Subcutaneous adipose tissue (tissue), 4 donors: ENCODE data around the gene IL37. TPM values are rescaled to one million over a fixed set of nuclear protein-coding genes. Genes with fewer than 3 reads are reported as not detected.

Experiments used
- total RNA-seq, 4 donors: library from RNA; depleted of rRNA; stranded (reverse); fragments of >200 nt; gene quantifications; one replicate each; pipeline ENCODE4 v1.1.0, GENCODE V29; 2016
- TF ChIP-seq, protein P1 (sequence below): fragments of 450-650 bp; IDR thresholded peaks from one replicate; pipeline ENCODE4 v1.5.1; 2016; ENCODE audit warnings: low read depth, mild to moderate bottlenecking, control low read depth, antibody characterized with exemption, moderate library complexity

The IL37 gene
- total RNA-seq, 4 donors from 2014 or later: not detected

DNA sequence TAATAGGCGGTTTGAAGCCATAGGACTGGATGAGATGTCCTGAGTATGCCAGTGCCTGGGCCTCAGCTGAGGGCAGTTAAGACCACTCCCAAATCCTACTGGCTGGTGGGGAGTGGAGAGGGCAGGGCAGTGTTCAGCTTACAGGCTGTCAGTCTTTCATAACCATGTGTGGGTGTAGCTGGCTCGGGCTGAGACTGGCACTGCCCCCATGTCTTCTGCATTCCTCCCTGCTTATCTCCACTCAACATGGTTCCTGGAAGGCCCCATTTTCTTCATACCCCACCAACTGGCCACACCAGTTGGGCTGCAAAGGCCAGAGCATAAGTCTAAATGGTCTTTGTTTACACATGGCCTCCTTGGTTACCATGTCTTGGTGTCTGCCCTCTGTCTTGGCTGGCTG is 17.2 kb upstream of the IL37 start:
- TF ChIP-seq, protein P1, sequence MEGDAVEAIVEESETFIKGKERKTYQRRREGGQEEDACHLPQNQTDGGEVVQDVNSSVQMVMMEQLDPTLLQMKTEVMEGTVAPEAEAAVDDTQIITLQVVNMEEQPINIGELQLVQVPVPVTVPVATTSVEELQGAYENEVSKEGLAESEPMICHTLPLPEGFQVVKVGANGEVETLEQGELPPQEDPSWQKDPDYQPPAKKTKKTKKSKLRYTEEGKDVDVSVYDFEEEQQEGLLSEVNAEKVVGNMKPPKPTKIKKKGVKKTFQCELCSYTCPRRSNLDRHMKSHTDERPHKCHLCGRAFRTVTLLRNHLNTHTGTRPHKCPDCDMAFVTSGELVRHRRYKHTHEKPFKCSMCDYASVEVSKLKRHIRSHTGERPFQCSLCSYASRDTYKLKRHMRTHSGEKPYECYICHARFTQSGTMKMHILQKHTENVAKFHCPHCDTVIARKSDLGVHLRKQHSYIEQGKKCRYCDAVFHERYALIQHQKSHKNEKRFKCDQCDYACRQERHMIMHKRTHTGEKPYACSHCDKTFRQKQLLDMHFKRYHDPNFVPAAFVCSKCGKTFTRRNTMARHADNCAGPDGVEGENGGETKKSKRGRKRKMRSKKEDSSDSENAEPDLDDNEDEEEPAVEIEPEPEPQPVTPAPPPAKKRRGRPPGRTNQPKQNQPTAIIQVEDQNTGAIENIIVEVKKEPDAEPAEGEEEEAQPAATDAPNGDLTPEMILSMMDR: no peak

- TF ChIP-seq, protein P1: no peak
Observed at GRCh38 chr2:112896909-112897623, 13.9 kb upstream of the IL37 start.

DNA sequence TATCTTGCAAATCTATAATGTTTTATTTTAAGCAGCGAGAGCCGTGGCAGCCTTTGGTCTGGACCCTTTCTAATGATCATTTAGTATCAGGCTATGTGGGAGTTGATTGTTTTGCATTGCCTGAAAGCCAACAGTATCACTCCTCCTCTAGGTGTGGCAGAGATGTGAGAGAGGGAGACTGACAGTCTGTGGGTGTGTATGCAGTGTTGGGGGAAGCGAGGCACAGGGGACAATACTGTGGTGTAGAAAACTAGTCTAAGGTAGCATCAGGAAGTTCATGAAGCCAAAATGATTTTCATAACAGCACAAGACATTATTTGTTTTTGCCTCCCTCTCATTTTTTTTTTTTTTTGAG is 13.4 kb upstream of the IL37 start:
- TF ChIP-seq, protein P1: no peak

GRCh38 chr2:112902816-112903215 is 8.1 kb upstream of the IL37 start:
- TF ChIP-seq, protein P1: no peak

GRCh38 chr2:112904883-112905282 is 6.1 kb upstream of the IL37 start:
- TF ChIP-seq, protein P1: no peak

- TF ChIP-seq, protein P1: no peak
Observed at GRCh38 chr2:112906276-112906675, 4.7 kb upstream of the IL37 start.

DNA sequence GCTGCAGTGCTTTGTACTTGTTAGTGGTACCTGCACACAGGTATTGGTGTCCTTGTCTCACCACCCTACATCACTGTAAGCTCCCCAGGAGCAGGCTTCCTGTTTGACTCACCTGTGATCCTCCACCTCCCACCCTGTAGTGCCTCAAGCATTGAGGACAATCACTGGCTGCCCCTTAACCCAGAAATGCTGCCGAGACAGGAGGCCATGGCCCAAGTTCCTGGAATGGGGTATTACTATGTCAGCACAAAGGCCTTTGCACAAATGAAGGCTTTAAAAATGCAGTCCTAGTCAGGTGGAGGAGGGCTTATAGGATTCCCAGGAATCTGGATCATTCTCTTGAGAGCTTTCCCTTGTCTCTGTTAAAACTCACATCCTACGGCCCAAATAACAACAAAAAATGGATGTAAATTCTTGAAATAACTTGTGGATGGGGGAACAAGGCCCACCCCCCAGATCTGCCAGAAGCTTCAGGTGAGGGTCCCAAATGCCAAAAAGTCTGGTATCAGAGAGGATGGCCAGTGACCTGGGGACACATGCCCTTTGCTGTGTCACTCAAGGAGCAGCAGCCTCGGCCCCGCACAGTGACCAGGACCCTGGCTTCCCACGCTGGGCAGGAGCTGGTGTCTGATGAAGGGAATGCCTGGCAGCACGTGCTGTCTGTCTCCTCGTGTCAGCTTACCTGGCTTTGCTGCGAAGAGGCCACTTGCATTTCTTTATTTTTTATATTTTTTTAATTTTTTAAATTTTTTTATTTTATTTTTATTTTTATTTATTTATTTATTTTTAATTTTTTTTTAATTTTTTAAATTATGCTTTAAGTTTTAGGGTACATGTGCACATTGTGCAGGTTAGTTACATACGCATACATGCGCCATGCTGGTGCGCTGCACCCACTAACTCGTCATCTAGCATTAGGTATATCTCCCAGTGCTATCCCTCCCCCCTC is 3.7 kb upstream of the IL37 start:
- TF ChIP-seq, protein P1: no peak
